ENCODE data around the gene SRA1.

GRCh38 chr5:140600096-140600495, 42.8 kb upstream of the SRA1 start:
- TF ChIP-seq CTCF (IDR thresholded peaks at IDR 0.05) (no peak), REST (IDR thresholded peaks at IDR 0.05; ENCODE audit: insufficient read depth in 1 of 2, low read depth in 2 of 2, low read length in 1 of 2) (no peak), POLR2AphosphoS5 (IDR thresholded peaks at IDR 0.05; ENCODE audit: low read depth, low read length) (no peak), SIN3A (IDR thresholded peaks at IDR 0.05; ENCODE audit: borderline replicate concordance, insufficient read depth, low read depth, low read length) (no peak)

All from Panc1 (cell line).